ENCODE data around the gene DGCR8.

DGCR8 gene

GRCh38 chr22:20036084-20036482 lies 44.0 kb upstream of the DGCR8 start:
- Histone ChIP-seq H3K4me1 (ENCODE audit: insufficient read depth, low read length) (no peaks in the 10 kb centered on the region), H3K79me2 (ENCODE audit: insufficient read depth, low read length) (peaks cover 53% of the 10 kb centered on the region), H3K27ac (ENCODE audit: low read length) (no peak overlapping the region), H3K9ac (ENCODE audit: low read depth, low read length) (no peak overlapping the region), H4K20me1 (ENCODE audit: insufficient read depth, low read length) (peaks cover 49% of the 10 kb centered on the region), H2AFZ (ENCODE audit: low read depth, low read length) (no peak overlapping the region), H3K27me3 (ENCODE audit: insufficient read depth, low read length, poor library complexity) (no peaks in the 10 kb centered on the region), H3K4me2 (ENCODE audit: insufficient read depth, low read length) (no peak overlapping the region), H3K9me3 (ENCODE audit: insufficient read depth, low read length, severe bottlenecking) (no peaks in the 10 kb centered on the region), H3K4me3 (ENCODE audit: low read depth in 1 of 2, low read length in 2 of 2) (no peak overlapping the region), H3K36me3 (ENCODE audit: insufficient read depth, low read length) (peaks cover 63% of the 10 kb centered on the region)
- TF ChIP-seq EZH2 (IDR thresholded peaks at IDR 0.05; ENCODE audit: borderline replicate concordance, low read depth, low read length, severe bottlenecking), result no peak
- no peak for TF ChIP-seq CTCF (IDR thresholded peaks at IDR 0.05; ENCODE audit: borderline replicate concordance, extremely low read depth, low read length, poor library complexity, severe bottlenecking)
- DNase-seq (no peak), ATAC-seq (ENCODE audit: insufficient read depth, low read depth) (no peak)

- Histone ChIP-seq H4K20me1 (ENCODE audit: insufficient read depth, low read length) (peaks cover 42% of the 10 kb centered on the region), H3K36me3 (ENCODE audit: insufficient read depth, low read length) (peaks cover 58% of the 10 kb centered on the region), H3K4me2 (ENCODE audit: insufficient read depth, low read length) (no peak overlapping the region), H3K27ac (ENCODE audit: low read length) (no peak overlapping the region), H3K4me3 (ENCODE audit: low read depth in 1 of 2, low read length in 2 of 2) (no peak overlapping the region), H3K9me3 (ENCODE audit: insufficient read depth, low read length, severe bottlenecking) (no peaks in the 10 kb centered on the region), H3K27me3 (ENCODE audit: insufficient read depth, low read length, poor library complexity) (no peaks in the 10 kb centered on the region), H2AFZ (ENCODE audit: low read depth, low read length) (no peak overlapping the region), H3K79me2 (ENCODE audit: insufficient read depth, low read length) (peaks cover 46% of the 10 kb centered on the region), H3K9ac (ENCODE audit: low read depth, low read length) (no peak overlapping the region), H3K4me1 (ENCODE audit: insufficient read depth, low read length) (no peaks in the 10 kb centered on the region)
- no peak for ATAC-seq (ENCODE audit: insufficient read depth, low read depth)
- DNase-seq, result no peak
- TF ChIP-seq EZH2 (IDR thresholded peaks at IDR 0.05; ENCODE audit: borderline replicate concordance, low read depth, low read length, severe bottlenecking), result no peak
- no peak for TF ChIP-seq CTCF (IDR thresholded peaks at IDR 0.05; ENCODE audit: borderline replicate concordance, extremely low read depth, low read length, poor library complexity, severe bottlenecking)
These were observed 43.3 kb upstream of the DGCR8 start for GRCh38 chr22:20036535-20037392.

- ATAC-seq (ENCODE audit: insufficient read depth, low read depth) (no peak), DNase-seq (no peak)
- no peak overlapping the region for H3K9ac ChIP-seq (ENCODE audit: low read depth, low read length)
- H3K27ac ChIP-seq (ENCODE audit: low read length), result no peak overlapping the region
- H3K4me3 ChIP-seq (ENCODE audit: low read depth in 1 of 2, low read length in 2 of 2), result no peak overlapping the region
- H3K9me3 ChIP-seq (ENCODE audit: insufficient read depth, low read length, severe bottlenecking), result no peaks in the 10 kb centered on the region
- H4K20me1 ChIP-seq (ENCODE audit: insufficient read depth, low read length), result peaks cover 36% of the 10 kb centered on the region
- TF ChIP-seq CTCF (IDR thresholded peaks at IDR 0.05; ENCODE audit: borderline replicate concordance, extremely low read depth, low read length, poor library complexity, severe bottlenecking) (no peak), EZH2 (IDR thresholded peaks at IDR 0.05; ENCODE audit: borderline replicate concordance, low read depth, low read length, severe bottlenecking) (no peak)
- H2AFZ ChIP-seq (ENCODE audit: low read depth, low read length), result no peak overlapping the region
- no peaks in the 10 kb centered on the region for H3K4me1 ChIP-seq (ENCODE audit: insufficient read depth, low read length)
- peaks cover 52% of the 10 kb centered on the region for H3K36me3 ChIP-seq (ENCODE audit: insufficient read depth, low read length)
- H3K27me3 ChIP-seq (ENCODE audit: insufficient read depth, low read length, poor library complexity), result no peaks in the 10 kb centered on the region
- peaks cover 40% of the 10 kb centered on the region for H3K79me2 ChIP-seq (ENCODE audit: insufficient read depth, low read length)
- no peak overlapping the region for H3K4me2 ChIP-seq (ENCODE audit: insufficient read depth, low read length)
These were observed 42.6 kb upstream of the DGCR8 start for GRCh38 chr22:20037419-20037818.
